Astrocyte (in vitro differentiated cells and primary cell): ENCODE measurements around the gene COL6A3. TPM values are rescaled to one million over a fixed set of nuclear protein-coding genes. Genes with fewer than 3 reads are reported as not detected.
A peak's percentile ranks its signal among the peaks of the same experiment; 100 is the strongest.
"Not testable (repeated sequence)": the region's sequence is repeated elsewhere in the genome, so short reads cannot be mapped to it uniquely, and the experiment has no call there.

Experiments
- DNase-seq: peaks from one replicate; pipeline ENCODE4 v3.0.0-alpha.2; 2010; ENCODE audit warnings: low read depth
- FAIRE-seq: peaks from 2 replicates; lab custom pipeline; 2011; peaks lifted over from hg19 to GRCh38; lab: Jason Lieb, UNC
- H2AFZ ChIP-seq: 2 replicates; pipeline ENCODE4 v1.6.0; 2012; ENCODE audit warnings: low read depth, low read length, inconsistent platforms
- H3K27ac ChIP-seq: 2 replicates; pipeline ENCODE4 v1.5.1; 2011; ENCODE audit warnings: low read depth, low read length, inconsistent platforms
- H3K27me3 ChIP-seq: 2 replicates; pipeline ENCODE4 v1.6.0; 2011; ENCODE audit warnings: low read length, inconsistent platforms; ENCODE audit not compliant: insufficient read depth
- H3K36me3 ChIP-seq: 2 replicates; pipeline ENCODE4 v1.5.1; 2011; ENCODE audit warnings: low read length, inconsistent platforms; ENCODE audit not compliant: insufficient read depth
- H3K4me1 ChIP-seq: 2 replicates; pipeline ENCODE4 v1.5.1; 2011; ENCODE audit warnings: low read length, inconsistent platforms; ENCODE audit not compliant: insufficient read depth
- H3K4me2 ChIP-seq: 2 replicates; pipeline ENCODE4 v1.6.0; 2012; ENCODE audit warnings: low read length, inconsistent platforms
- H3K4me3 ChIP-seq: 2 replicates; pipeline ENCODE4 v1.5.1; 2011; ENCODE audit warnings: low read depth, mild to moderate bottlenecking, low read length, inconsistent platforms; ENCODE audit not compliant: insufficient read depth
- H3K79me2 ChIP-seq: 2 replicates; pipeline ENCODE4 v1.6.0; 2012; ENCODE audit warnings: mild to moderate bottlenecking, low read length, inconsistent platforms; ENCODE audit not compliant: insufficient read depth
- H3K9ac ChIP-seq: 2 replicates; pipeline ENCODE4 v1.6.0; 2012; ENCODE audit warnings: mild to moderate bottlenecking, low read length, inconsistent platforms
- H3K9me3 ChIP-seq: 2 replicates; pipeline ENCODE4 v1.5.1; 2012; ENCODE audit warnings: low read depth, mild to moderate bottlenecking, low read length, inconsistent platforms; ENCODE audit not compliant: insufficient read depth
- H4K20me1 ChIP-seq: 2 replicates; pipeline ENCODE4 v1.6.0; 2012; ENCODE audit warnings: low read length, inconsistent platforms; ENCODE audit not compliant: insufficient read depth
- H3K27ac Mint-ChIP-seq: one replicate; pipeline ENCODE4 v1.8.0; 2021; ENCODE audit warnings: mild to moderate bottlenecking, mixed read lengths; ENCODE audit not compliant: unreplicated experiment
- H3K27me3 Mint-ChIP-seq: one replicate; pipeline ENCODE4 v1.8.0; 2021; ENCODE audit warnings: low read depth, mixed read lengths; ENCODE audit not compliant: unreplicated experiment
- H3K36me3 Mint-ChIP-seq: one replicate; pipeline ENCODE4 v1.8.0; 2021; ENCODE audit warnings: low read depth, mixed read lengths; ENCODE audit not compliant: unreplicated experiment
- H3K4me1 Mint-ChIP-seq: one replicate; pipeline ENCODE4 v1.8.0; 2021; ENCODE audit warnings: low read depth, mixed read lengths; ENCODE audit not compliant: unreplicated experiment
- H3K4me3 Mint-ChIP-seq: one replicate; pipeline ENCODE4 v1.8.0; 2021; ENCODE audit warnings: mild to moderate bottlenecking, moderate library complexity, mixed read lengths; ENCODE audit not compliant: unreplicated experiment
- H3K9me3 Mint-ChIP-seq: one replicate; pipeline ENCODE4 v1.8.0; 2021; ENCODE audit warnings: mild to moderate bottlenecking, mixed read lengths; ENCODE audit not compliant: unreplicated experiment
- CTCF ChIP-seq: IDR thresholded peaks from 2 replicates; pipeline ENCODE4 v1.5.1; 2011; ENCODE audit warnings: low read depth, mild to moderate bottlenecking, inconsistent platforms, low read length, moderate library complexity; ENCODE audit not compliant: insufficient read depth
- EZH2 ChIP-seq: IDR thresholded peaks from 2 replicates; pipeline ENCODE4 v1.6.1; 2012; ENCODE audit warnings: mild to moderate bottlenecking, low read length, inconsistent platforms; ENCODE audit not compliant: insufficient read depth
- total RNA-seq: library from RNA; stranded (reverse); gene quantifications from 2 replicates; pipeline ENCODE4 v1.2.1, GENCODE V29; 2021

COL6A3 gene
- total RNA-seq, 1 donor from 2014 or later, result 200 TPM

- Histone ChIP-seq H3K4me3 (peak overlapping the region; percentile 61), H4K20me1 (no peaks in the 10 kb centered on the region), H3K27ac (peak overlapping the region; percentile 49), H3K9ac (peak overlapping the region; percentile 76), H3K27me3 (no peaks in the 10 kb centered on the region), H3K4me1 (peaks cover 16% of the 10 kb centered on the region), H3K4me2 (peak overlapping the region; percentile 81), H2AFZ (peak overlapping the region; percentile 43), H3K36me3 (no peaks in the 10 kb centered on the region), H3K79me2 (peaks cover 69% of the 10 kb centered on the region), H3K9me3 (no peaks in the 10 kb centered on the region)
- TF ChIP-seq EZH2 (no peak), CTCF (no peak)
- DNase-seq (no peak), FAIRE-seq (no peak)
- Mint-ChIP-seq H3K4me3 (peak overlapping the region; percentile 92), H3K27me3 (no peaks in the 10 kb centered on the region), H3K4me1 (peaks cover 37% of the 10 kb centered on the region), H3K9me3 (peaks cover 2% of the 10 kb centered on the region), H3K27ac (peak overlapping the region; percentile 87), H3K36me3 (peaks cover 17% of the 10 kb centered on the region)
Measured at GRCh38 chr2:237411683-237412423, 2.1 kb downstream of the COL6A3 start.

GRCh38 chr2:237411092-237411601 lies 2.8 kb downstream of the COL6A3 start:
- peak overlapping the region; percentile 81 for H3K4me2 ChIP-seq
- peaks cover 13% of the 10 kb centered on the region for H3K36me3 Mint-ChIP-seq
- TF ChIP-seq CTCF (no peak), EZH2 (no peak)
- H3K4me1 ChIP-seq, result peaks cover 16% of the 10 kb centered on the region
- H3K4me3 ChIP-seq, result peak overlapping the region; percentile 61
- H3K27me3 ChIP-seq, result no peaks in the 10 kb centered on the region
- H4K20me1 ChIP-seq, result no peaks in the 10 kb centered on the region
- peak overlapping the region; percentile 76 for H3K9ac ChIP-seq
- FAIRE-seq (no peak), DNase-seq (no peak)
- H3K9me3 Mint-ChIP-seq, result no peaks in the 10 kb centered on the region
- H3K79me2 ChIP-seq, result peaks cover 75% of the 10 kb centered on the region
- peaks cover 37% of the 10 kb centered on the region for H3K4me1 Mint-ChIP-seq
- H3K4me3 Mint-ChIP-seq, result peak overlapping the region; percentile 92
- H3K27ac ChIP-seq, result no peak overlapping the region
- H2AFZ ChIP-seq, result no peak overlapping the region
- peak overlapping the region; percentile 53 for H3K27ac Mint-ChIP-seq
- H3K9me3 ChIP-seq, result no peaks in the 10 kb centered on the region
- H3K36me3 ChIP-seq, result no peaks in the 10 kb centered on the region
- H3K27me3 Mint-ChIP-seq, result no peaks in the 10 kb centered on the region

- Mint-ChIP-seq H3K4me1 (peaks cover 39% of the 10 kb centered on the region), H3K36me3 (peaks cover 24% of the 10 kb centered on the region), H3K4me3 (peak overlapping the region; percentile 92)
- H4K20me1 ChIP-seq, FAIRE-seq, H3K4me2 ChIP-seq, H3K4me3 ChIP-seq, H3K9me3 ChIP-seq, H3K27me3 ChIP-seq, H2AFZ ChIP-seq, H3K27me3 Mint-ChIP-seq, H3K9ac ChIP-seq, H3K36me3 ChIP-seq, DNase-seq, H3K9me3 Mint-ChIP-seq, H3K27ac Mint-ChIP-seq: not testable (repeated sequence)
- Histone ChIP-seq H3K79me2 (peaks cover 92% of the 10 kb centered on the region), H3K4me1 (peaks cover 16% of the 10 kb centered on the region), H3K27ac (peak overlapping the region; percentile 34)
Measured at GRCh38 chr2:237409263-237409662, 4.7 kb downstream of the COL6A3 start.
